ENCODE data around the gene MYO9A. TPM values are rescaled to one million over a fixed set of nuclear protein-coding genes. Genes with fewer than 3 reads are reported as not detected.

MYO9A gene
- total RNA-seq, 1 experiment from 2014 or later = 23.0 TPM

GRCh38 chr15:72136170-72137051, 18.5 kb upstream of the MYO9A start:
- ATAC-seq (no peak), DNase-seq (ENCODE audit: low read depth, low spot score) (no peak)
- H3K9ac ChIP-seq (ENCODE audit: low read length) = no peak overlapping the region
- H2AFZ ChIP-seq (ENCODE audit: low read depth, low read length, poor library complexity, severe bottlenecking) = no peak overlapping the region
- RAD21 ChIA-PET (ENCODE audit: low non-redundant PET in 1 of 2, low total read pairs in 2 of 2, uncharacterized antibody in 2 of 2, unreplicated experiment in 2 of 2) = no interaction called here
- no peak overlapping the region for H3K27ac ChIP-seq (ENCODE audit: low read depth, low read length)
- no peaks in the 10 kb centered on the region for H3K79me2 ChIP-seq (ENCODE audit: insufficient read depth, low read length)
- no peak overlapping the region for H3K4me2 ChIP-seq (ENCODE audit: low read length)
- no peaks in the 10 kb centered on the region for H3K4me1 ChIP-seq (ENCODE audit: control insufficient read depth in 1 of 2, insufficient read depth in 2 of 2, low read length in 2 of 2)
- CTCF ChIA-PET = no interaction called here
- no TSS peak for BruUV-seq (replicated peaks)
- H3K4me3 ChIP-seq (replicated peaks in 1 of 2; ENCODE audit: low read depth in 1 of 2, low read length in 2 of 2) = no peak overlapping the region
- H3K9me2 ChIP-seq (ENCODE audit: insufficient read depth) = no peaks in the 10 kb centered on the region
- intact Hi-C loops (cut with micrococcal nuclease) = no loop called here
- no peaks in the 10 kb centered on the region for H3K27me3 ChIP-seq (ENCODE audit: insufficient read depth, low read length)
- no peak for TF ChIP-seq REST (IDR thresholded peaks at IDR 0.05; ENCODE audit: low read depth)
- no peak for TF ChIP-seq TCF7L2 (IDR thresholded peaks at IDR 0.05; ENCODE audit: borderline replicate concordance, extremely low read depth, insufficient read depth, insufficient read length)
- TF ChIP-seq POLR2A (IDR thresholded peaks at IDR 0.05; ENCODE audit: borderline replicate concordance, extremely low read depth, insufficient read depth, insufficient read length) = no peak
- TF ChIP-seq EZH2phosphoT487 (IDR thresholded peaks at IDR 0.05; ENCODE audit: borderline replicate concordance) = no peak
- TF ChIP-seq SIN3A (IDR thresholded peaks at IDR 0.05; ENCODE audit: low read depth) = no peak
- no peak for TF ChIP-seq POLR2AphosphoS5 (IDR thresholded peaks at IDR 0.05; ENCODE audit: low read depth, low read length)
- TF ChIP-seq, protein P1, sequence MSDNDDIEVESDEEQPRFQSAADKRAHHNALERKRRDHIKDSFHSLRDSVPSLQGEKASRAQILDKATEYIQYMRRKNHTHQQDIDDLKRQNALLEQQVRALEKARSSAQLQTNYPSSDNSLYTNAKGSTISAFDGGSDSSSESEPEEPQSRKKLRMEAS (IDR thresholded peaks at IDR 0.05) = no peak
- no peak for TF ChIP-seq ZFX (IDR thresholded peaks at IDR 0.05)
- TF ChIP-seq CBX3 (IDR thresholded peaks at IDR 0.05; ENCODE audit: low read depth) = no peak
- no peak for TF ChIP-seq EZH2 (IDR thresholded peaks at IDR 0.05)
- no peak for TF ChIP-seq FOSL1 (IDR thresholded peaks at IDR 0.05; ENCODE audit: low read depth)
- TF ChIP-seq ZNF274 (IDR thresholded peaks at IDR 0.05; ENCODE audit: low read depth, low read length) = no peak
- TF ChIP-seq ELF1 (IDR thresholded peaks at IDR 0.05; ENCODE audit: borderline replicate concordance, low read depth) = no peak
- no peak for TF ChIP-seq YY1 (IDR thresholded peaks at IDR 0.05; ENCODE audit: extremely low read depth, insufficient replicate concordance, low read depth, low read length)
- TF ChIP-seq SP1 (IDR thresholded peaks at IDR 0.05; ENCODE audit: low read depth) = no peak
- no peak for TF ChIP-seq JUND (IDR thresholded peaks at IDR 0.05)
- no peak for TF ChIP-seq RAD21 (IDR thresholded peaks at IDR 0.05; ENCODE audit: low read depth)
- H3K9me3 ChIP-seq (ENCODE audit: control insufficient read depth in 1 of 2, insufficient read depth in 1 of 2, low read depth in 1 of 2, low read length in 2 of 2) = no peaks in the 10 kb centered on the region
- POLR2A ChIA-PET = no interaction called here
- no peaks in the 10 kb centered on the region for H3K36me3 ChIP-seq (ENCODE audit: control insufficient read depth in 1 of 2, insufficient read depth in 2 of 2, low read length in 2 of 2)
- H4K20me1 ChIP-seq (ENCODE audit: insufficient read depth) = no peaks in the 10 kb centered on the region
